Neural progenitor cell (in vitro differentiated cells): Measurements from ENCODE around the gene PTPRG.

Source experiments
- CTCF ChIP-seq: fragments of 200-600 bp; sonication (generic); IDR thresholded peaks from 2 replicates; pipeline ENCODE4 v1.5.1; 2017; ENCODE audit warnings: antibody characterized with exemption, mild to moderate bottlenecking
- EZH2 ChIP-seq: fragments of 200-600 bp; sonication (generic); IDR thresholded peaks from 2 replicates; pipeline ENCODE4 v1.6.1; 2017; ENCODE audit warnings: antibody characterized with exemption, mild to moderate bottlenecking, moderate library complexity

DNA sequence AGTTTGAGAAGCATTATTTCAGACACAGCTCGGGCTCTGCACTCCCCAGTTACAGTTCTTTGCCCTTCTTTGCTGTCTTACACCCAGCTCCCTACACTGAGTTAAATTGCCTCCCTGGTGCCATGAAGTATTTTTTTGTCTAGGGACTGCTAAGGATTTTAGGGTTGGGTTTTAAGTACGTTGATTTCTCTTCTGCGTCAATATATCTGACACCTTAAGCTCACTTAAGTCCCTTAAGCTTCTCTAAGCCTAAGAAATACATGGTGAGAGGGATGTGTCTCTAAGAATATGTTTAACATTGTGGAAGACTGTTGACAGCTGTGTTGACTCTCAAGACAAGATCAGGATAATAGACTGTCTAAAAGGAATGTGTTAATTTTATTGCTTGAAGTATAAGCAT lies 400.5 kb downstream of the PTPRG start:
- TF ChIP-seq CTCF: no peak
- TF ChIP-seq EZH2: no peak
